Osteoblast (primary cell): ENCODE data around the gene UGT1A3. TPM values are rescaled to one million over a fixed set of nuclear protein-coding genes. Genes with fewer than 3 reads are reported as not detected.

ENCODE experiments used
- DNase-seq: peaks from one replicate; pipeline ENCODE4 v3.0.0; 2011; ENCODE audit warnings: low spot score, mixed read lengths; ENCODE audit not compliant: insufficient read length; ENCODE audit errors: missing footprints
- H2AFZ ChIP-seq: 2 replicates; pipeline ENCODE4 v1.6.0; 2011; ENCODE audit warnings: mild to moderate bottlenecking, low read length
- H3K27ac ChIP-seq: 2 replicates; pipeline ENCODE4 v1.5.1; 2011; ENCODE audit warnings: mild to moderate bottlenecking, low read depth, low read length, moderate library complexity
- H3K27me3 ChIP-seq: 2 replicates; pipeline ENCODE4 v1.6.0; 2012; ENCODE audit warnings: mild to moderate bottlenecking, control low read depth, inconsistent platforms, low read length, moderate library complexity; ENCODE audit not compliant: insufficient read depth
- H3K36me3 ChIP-seq: 2 replicates; pipeline ENCODE4 v1.5.1; 2011; ENCODE audit warnings: mild to moderate bottlenecking, low read length, control low read depth, moderate library complexity; ENCODE audit not compliant: insufficient read depth
- H3K4me1 ChIP-seq: 2 replicates; pipeline ENCODE4 v1.5.1; 2011; ENCODE audit warnings: mild to moderate bottlenecking, low read length, control low read depth, moderate library complexity; ENCODE audit not compliant: insufficient read depth
- H3K4me2 ChIP-seq: 2 replicates; pipeline ENCODE4 v1.6.0; 2011; ENCODE audit warnings: mild to moderate bottlenecking, low read length; ENCODE audit not compliant: insufficient read depth
- H3K4me3 ChIP-seq: fragments of 200-600 bp; sonication (generic); 3 replicates; pipeline ENCODE4 v1.5.1; 2012; ENCODE audit warnings: mild to moderate bottlenecking, low read length, inconsistent platforms; ENCODE audit not compliant: insufficient read depth
- H3K79me2 ChIP-seq: 2 replicates; pipeline ENCODE4 v1.6.0; 2012; ENCODE audit warnings: mild to moderate bottlenecking, low read length, control low read depth, inconsistent platforms; ENCODE audit not compliant: insufficient read depth
- H3K9me3 ChIP-seq: 2 replicates; pipeline ENCODE4 v1.5.1; 2011; ENCODE audit warnings: low read depth, low read length, control low read depth
- H4K20me1 ChIP-seq: 2 replicates; pipeline ENCODE4 v1.6.0; 2012; ENCODE audit warnings: mild to moderate bottlenecking, low read length, control low read depth; ENCODE audit not compliant: insufficient read depth
- total RNA-seq: library from RNA; depleted of rRNA; stranded (reverse); fragments of >200 nt; gene quantifications from 2 replicates; pipeline ENCODE4 v1.2.3, GENCODE V29; 2012
- TF ChIP-seq, protein P1 (sequence below): IDR thresholded peaks from 2 replicates; pipeline ENCODE4 v1.5.1; 2011; ENCODE audit warnings: mild to moderate bottlenecking, low read depth, low read length, moderate library complexity; ENCODE audit errors: extremely low read depth

Gene UGT1A3
- total RNA-seq, 1 donor: not detected

DNA sequence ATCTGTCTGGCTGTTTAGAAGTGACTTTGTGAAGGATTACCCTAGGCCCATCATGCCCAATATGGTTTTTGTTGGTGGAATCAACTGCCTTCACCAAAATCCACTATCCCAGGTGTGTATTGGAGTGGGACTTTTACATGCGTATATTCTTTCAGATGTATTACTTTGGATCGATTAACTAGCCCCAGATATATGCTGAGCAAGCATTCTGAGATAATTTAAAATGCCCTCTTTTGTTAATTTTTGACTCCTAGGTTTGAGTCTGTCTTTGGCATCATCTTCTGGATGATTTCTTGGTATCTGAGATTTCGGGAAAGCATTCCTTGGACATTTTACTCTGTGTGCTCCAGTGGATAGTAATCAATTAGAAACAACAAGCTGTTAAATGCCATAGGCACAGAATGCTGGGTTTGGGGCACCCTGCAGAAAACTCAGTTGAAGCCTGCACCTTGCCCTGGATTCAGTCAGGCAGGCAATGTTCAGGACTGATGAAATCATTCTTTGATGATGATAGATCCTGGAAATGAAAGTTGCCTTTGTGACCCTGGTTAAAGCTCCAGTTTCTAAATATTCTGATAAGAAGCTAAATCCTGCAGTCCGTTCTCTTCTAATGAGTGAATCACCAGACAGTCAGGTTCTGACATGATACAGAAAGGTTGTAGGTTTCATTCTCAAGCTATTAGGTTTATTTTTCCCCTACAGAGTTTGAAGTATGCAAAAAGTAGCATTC lies 32.4 kb downstream of the UGT1A3 start:
- TF ChIP-seq, protein P1, sequence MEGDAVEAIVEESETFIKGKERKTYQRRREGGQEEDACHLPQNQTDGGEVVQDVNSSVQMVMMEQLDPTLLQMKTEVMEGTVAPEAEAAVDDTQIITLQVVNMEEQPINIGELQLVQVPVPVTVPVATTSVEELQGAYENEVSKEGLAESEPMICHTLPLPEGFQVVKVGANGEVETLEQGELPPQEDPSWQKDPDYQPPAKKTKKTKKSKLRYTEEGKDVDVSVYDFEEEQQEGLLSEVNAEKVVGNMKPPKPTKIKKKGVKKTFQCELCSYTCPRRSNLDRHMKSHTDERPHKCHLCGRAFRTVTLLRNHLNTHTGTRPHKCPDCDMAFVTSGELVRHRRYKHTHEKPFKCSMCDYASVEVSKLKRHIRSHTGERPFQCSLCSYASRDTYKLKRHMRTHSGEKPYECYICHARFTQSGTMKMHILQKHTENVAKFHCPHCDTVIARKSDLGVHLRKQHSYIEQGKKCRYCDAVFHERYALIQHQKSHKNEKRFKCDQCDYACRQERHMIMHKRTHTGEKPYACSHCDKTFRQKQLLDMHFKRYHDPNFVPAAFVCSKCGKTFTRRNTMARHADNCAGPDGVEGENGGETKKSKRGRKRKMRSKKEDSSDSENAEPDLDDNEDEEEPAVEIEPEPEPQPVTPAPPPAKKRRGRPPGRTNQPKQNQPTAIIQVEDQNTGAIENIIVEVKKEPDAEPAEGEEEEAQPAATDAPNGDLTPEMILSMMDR: no peak
- H3K27me3 ChIP-seq: no peaks in the 10 kb centered on the region
- H2AFZ ChIP-seq: no peak overlapping the region
- H4K20me1 ChIP-seq: no peaks in the 10 kb centered on the region
- H3K9me3 ChIP-seq: no peaks in the 10 kb centered on the region
- no peak overlapping the region for H3K27ac ChIP-seq
- H3K4me2 ChIP-seq: peak overlapping the region; percentile 26
- no peaks in the 10 kb centered on the region for H3K36me3 ChIP-seq
- H3K4me1 ChIP-seq: peaks cover 28% of the 10 kb centered on the region
- no peak overlapping the region for H3K4me3 ChIP-seq
- H3K79me2 ChIP-seq: no peaks in the 10 kb centered on the region
- no peak for DNase-seq

DNA sequence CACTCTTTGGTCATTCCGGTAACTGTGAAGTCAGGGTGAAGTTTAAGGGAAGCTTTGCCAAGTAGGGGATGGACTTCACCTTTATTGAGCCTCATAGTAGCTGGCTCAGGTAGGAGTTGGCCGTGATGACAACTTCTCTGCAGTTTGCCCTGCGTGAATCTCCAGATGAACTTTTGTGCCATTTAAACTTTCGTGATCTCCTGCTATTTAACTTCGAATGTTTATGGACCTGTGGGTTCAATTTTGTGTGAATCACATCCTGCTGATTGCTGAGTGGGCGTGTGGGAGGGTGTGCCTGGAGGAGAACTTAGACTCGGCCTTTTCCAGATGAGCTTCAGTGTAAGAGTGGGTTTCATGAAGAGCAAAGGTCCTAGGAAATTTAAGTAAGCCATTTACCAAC lies 35.4 kb downstream of the UGT1A3 start:
- peak overlapping the region; percentile 42 for H3K4me2 ChIP-seq
- peak overlapping the region; percentile 51 for H3K27ac ChIP-seq

DNA sequence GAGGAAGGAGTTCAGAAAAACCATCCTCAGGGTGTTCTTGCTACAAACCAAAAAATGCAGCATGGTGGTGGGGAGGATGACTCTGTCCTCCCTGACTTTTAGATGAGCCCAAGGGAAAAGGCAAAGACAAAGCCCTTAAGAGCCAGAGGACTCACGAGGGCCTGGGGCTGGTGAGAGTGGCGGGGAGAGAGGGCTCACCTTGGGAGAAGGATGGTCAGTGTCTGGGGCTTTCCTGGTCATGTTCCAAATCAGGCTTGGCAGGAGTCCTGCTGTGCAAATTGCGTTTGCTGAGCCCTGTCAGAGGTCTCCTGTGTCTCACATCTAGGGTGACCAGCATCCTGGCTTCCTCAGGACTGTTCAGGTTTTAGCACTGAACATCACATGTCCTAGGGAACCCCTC lies 35.9 kb downstream of the UGT1A3 start:
- peaks cover 23% of the 10 kb centered on the region for H3K4me1 ChIP-seq
- H3K36me3 ChIP-seq: no peaks in the 10 kb centered on the region
- no peak overlapping the region for H2AFZ ChIP-seq
- TF ChIP-seq, protein P1: no peak
- H3K27ac ChIP-seq: peak overlapping the region; percentile 51
- peak overlapping the region; percentile 42 for H3K4me2 ChIP-seq
- H3K9me3 ChIP-seq: no peaks in the 10 kb centered on the region
- H4K20me1 ChIP-seq: no peaks in the 10 kb centered on the region
- no peak overlapping the region for H3K4me3 ChIP-seq
- DNase-seq: no peak
- H3K27me3 ChIP-seq: no peaks in the 10 kb centered on the region
- no peaks in the 10 kb centered on the region for H3K79me2 ChIP-seq

More for the DNA sequence above, 35.4 kb downstream of the UGT1A3 start:
- Histone ChIP-seq H3K4me3 (no peak overlapping the region), H2AFZ (peak overlapping the region; percentile 25), H3K9me3 (no peaks in the 10 kb centered on the region), H3K79me2 (no peaks in the 10 kb centered on the region), H3K36me3 (no peaks in the 10 kb centered on the region), H3K27me3 (no peaks in the 10 kb centered on the region), H4K20me1 (no peaks in the 10 kb centered on the region), H3K4me1 (peaks cover 23% of the 10 kb centered on the region)
- peak; percentile 92 for DNase-seq
- TF ChIP-seq, protein P1: no peak

DNA sequence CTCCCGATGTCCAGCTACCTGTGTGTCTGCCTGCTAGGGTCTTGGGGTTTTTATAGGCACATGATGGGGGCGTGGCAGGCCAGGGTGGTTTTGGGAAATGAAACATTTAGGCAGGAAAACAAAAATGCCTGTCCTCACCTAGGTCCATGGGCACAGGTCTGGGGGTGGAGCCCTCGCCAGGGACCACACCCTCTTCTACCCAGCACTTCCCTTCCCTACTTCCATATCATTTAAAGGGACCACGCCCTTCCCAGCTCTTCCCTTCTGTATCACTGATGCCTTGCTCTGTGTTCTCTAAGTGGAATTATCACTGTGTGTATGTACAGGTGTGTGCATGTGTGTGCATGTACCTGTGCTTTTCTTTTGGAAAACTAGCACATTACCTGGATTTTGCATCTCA lies 37.6 kb downstream of the UGT1A3 start:
- peaks cover 20% of the 10 kb centered on the region for H3K4me1 ChIP-seq
- no peak for DNase-seq
- no peak overlapping the region for H3K4me3 ChIP-seq
- H3K36me3 ChIP-seq: no peaks in the 10 kb centered on the region
- no peaks in the 10 kb centered on the region for H3K27me3 ChIP-seq
- TF ChIP-seq, protein P1: no peak
- no peaks in the 10 kb centered on the region for H3K79me2 ChIP-seq
- no peaks in the 10 kb centered on the region for H3K9me3 ChIP-seq
- H2AFZ ChIP-seq: no peak overlapping the region
- H3K27ac ChIP-seq: no peak overlapping the region
- H3K4me2 ChIP-seq: no peak overlapping the region
- no peaks in the 10 kb centered on the region for H4K20me1 ChIP-seq
